Adrenal gland (tissue), 12 donors: ENCODE measurements around the gene ABI3BP. TPM values are rescaled to one million over a fixed set of nuclear protein-coding genes. Genes with fewer than 3 reads are reported as not detected.
"Not testable (repeated sequence)": the region's sequence is repeated elsewhere in the genome, so short reads cannot be mapped to it uniquely, and the experiment has no call there.

Source experiments
- DNase-seq, 7 donors: peaks; one replicate each; pipeline ENCODE4 v3.0.0-alpha.2; 2019 to 2020
- H3K27ac ChIP-seq, 5 donors: fragments of 200-600 bp; sonication (generic) in 4 of 5; 1 replicate in 3 of 5; 2 replicates in 2 of 5; pipeline versions ENCODE4 v1.5.1 to v1.8.0; 2016 to 2020; ENCODE audit warnings: mild to moderate bottlenecking in 1 of 5
- H3K27me3 ChIP-seq: fragments of 200-600 bp; 2 replicates; pipeline ENCODE4 v1.8.0; 2021
- H3K36me3 ChIP-seq, 2 donors: fragments of 200-600 bp; replicated peaks in 1 of 2; 1 replicate in 1 of 2; 2 replicates in 1 of 2; pipeline versions ENCODE4 v1.5.1 to v1.8.0; 2018 to 2022
- H3K4me1 ChIP-seq, 2 donors: fragments of 200-600 bp; replicated peaks in 1 of 2; 1 replicate in 1 of 2; 2 replicates in 1 of 2; pipeline versions ENCODE4 v1.5.1 to v1.8.0; 2018 to 2021
- H3K4me3 ChIP-seq, 4 donors: fragments of 200-600 bp; sonication (generic) in 3 of 4; one replicate each; pipeline ENCODE4 v1.5.1; 2016 to 2018
- H3K9me3 ChIP-seq, 3 donors: fragments of 200-600 bp; sonication (generic) in 1 of 3; replicated peaks in 1 of 3; 1 replicate in 2 of 3; 2 replicates in 1 of 3; pipeline versions ENCODE4 v1.5.1 to v1.8.0; 2016 to 2021
- POLR2A ChIP-seq, 2 donors: fragments of 450-650 bp; IDR thresholded peaks; one replicate each; pipeline ENCODE4 v1.6.1; 2017; ENCODE audit warnings: antibody characterized with exemption in 2 of 2, mild to moderate bottlenecking in 2 of 2, moderate library complexity in 1 of 2
- WGBS, 4 donors: extraction: QIAGEN DNeasy Blood & Tissue Kit in 2 of 4; methylation state at CpG; one replicate each; pipeline versions ENCODE4 v1.1.5 to v1.1.7; 2013 to 2017; 5-methylcytosine and 5-hydroxymethylcytosine counted together
- intact Hi-C, 2 donors: fragments of 100-400 bp; cut with DNase I; formaldehyde crosslinking; loops; one replicate each; pipeline versions ENCODE4 v1.14.1 to v1.15.0; 2022 to 2023
- polyA plus RNA-seq, 3 donors: library from polyadenylated mRNA; stranded (reverse); fragments of 200-250 nt in 2 of 3; fragments of 350-450 nt in 1 of 3; fragmentation: Illumina TruSeq in 1 of 3; extraction: RNeasy Lipid Tissue Mini Kit (QIAGEN cat#74804) in 1 of 3; gene quantifications; one replicate each; pipeline ENCODE4 v1.2.3, GENCODE V29; 2013 to 2014
- total RNA-seq, 9 donors: library from RNA; depleted of rRNA in 4 of 9; stranded (reverse); fragments of >200 nt in 4 of 9; fragments of 120-200 nt in 1 of 9; fragmentation: NEBNext Ultra II Directional in 1 of 9; extraction: Animal tissue kit (Norgen Biotek cat#: 25700) in 1 of 9; gene quantifications; one replicate each; pipeline versions ENCODE4 v1.1.0 to v1.2.4, GENCODE V29; 2013 to 2023
- TF ChIP-seq, protein P1 (sequence below), 6 experiments: fragments of 450-650 bp in 4 of 6; fragments of 200-600 bp in 2 of 6; sonication (generic) in 1 of 6; IDR thresholded peaks; 1 replicate in 5 of 6; 2 replicates in 1 of 6; pipeline versions ENCODE4 v1.5.1 to v1.8.0; 2016 to 2021; ENCODE audit warnings: antibody characterized with exemption in 6 of 6, mild to moderate bottlenecking in 2 of 6, moderate library complexity in 1 of 6
- donor health status: healthy with polysubstance abuse.
- donor health status: Bipolar disorder and iron deficiency.
- donor health status: DM: yes; HTN: yes; CAD: no.
- donor health status: DM: no; HTN: no; CAD: no.
- donor health status: DM: no; HTN: no; CAD: no.
- donor health status: DM: yes; HTN: yes; CAD: no.

ABI3BP gene
- total and polyA plus RNA-seq, 12 donors: 3.4 to 50.3 (median 18.7) TPM

DNA sequence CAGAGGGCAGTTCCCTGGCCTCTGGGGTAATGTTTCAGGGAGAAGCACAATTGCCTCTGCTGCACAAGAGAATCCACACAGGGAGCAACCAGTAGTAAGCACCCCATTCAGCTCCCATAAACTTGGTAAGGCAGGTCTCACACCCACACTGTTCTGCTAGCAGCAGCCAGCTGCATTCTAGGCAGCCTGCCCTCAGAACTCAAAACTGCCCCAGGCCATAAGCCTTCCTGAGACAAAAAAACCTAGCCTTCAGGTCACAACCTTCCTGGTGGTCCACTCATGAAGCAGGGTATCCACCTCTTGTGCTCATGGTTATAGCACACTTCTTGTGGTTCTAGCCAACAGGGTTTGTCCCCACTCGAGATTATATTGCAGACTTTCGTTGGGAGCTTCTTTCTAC, 33.7 kb upstream of the ABI3BP start:
- no peak for TF ChIP-seq POLR2A (IDR thresholded peaks at IDR 0.05)
- TF ChIP-seq, protein P1, sequence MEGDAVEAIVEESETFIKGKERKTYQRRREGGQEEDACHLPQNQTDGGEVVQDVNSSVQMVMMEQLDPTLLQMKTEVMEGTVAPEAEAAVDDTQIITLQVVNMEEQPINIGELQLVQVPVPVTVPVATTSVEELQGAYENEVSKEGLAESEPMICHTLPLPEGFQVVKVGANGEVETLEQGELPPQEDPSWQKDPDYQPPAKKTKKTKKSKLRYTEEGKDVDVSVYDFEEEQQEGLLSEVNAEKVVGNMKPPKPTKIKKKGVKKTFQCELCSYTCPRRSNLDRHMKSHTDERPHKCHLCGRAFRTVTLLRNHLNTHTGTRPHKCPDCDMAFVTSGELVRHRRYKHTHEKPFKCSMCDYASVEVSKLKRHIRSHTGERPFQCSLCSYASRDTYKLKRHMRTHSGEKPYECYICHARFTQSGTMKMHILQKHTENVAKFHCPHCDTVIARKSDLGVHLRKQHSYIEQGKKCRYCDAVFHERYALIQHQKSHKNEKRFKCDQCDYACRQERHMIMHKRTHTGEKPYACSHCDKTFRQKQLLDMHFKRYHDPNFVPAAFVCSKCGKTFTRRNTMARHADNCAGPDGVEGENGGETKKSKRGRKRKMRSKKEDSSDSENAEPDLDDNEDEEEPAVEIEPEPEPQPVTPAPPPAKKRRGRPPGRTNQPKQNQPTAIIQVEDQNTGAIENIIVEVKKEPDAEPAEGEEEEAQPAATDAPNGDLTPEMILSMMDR (IDR thresholded peaks at IDR 0.05): no peak
- intact Hi-C loops: no loop called here
- H3K27ac ChIP-seq: no peak overlapping the region

DNA sequence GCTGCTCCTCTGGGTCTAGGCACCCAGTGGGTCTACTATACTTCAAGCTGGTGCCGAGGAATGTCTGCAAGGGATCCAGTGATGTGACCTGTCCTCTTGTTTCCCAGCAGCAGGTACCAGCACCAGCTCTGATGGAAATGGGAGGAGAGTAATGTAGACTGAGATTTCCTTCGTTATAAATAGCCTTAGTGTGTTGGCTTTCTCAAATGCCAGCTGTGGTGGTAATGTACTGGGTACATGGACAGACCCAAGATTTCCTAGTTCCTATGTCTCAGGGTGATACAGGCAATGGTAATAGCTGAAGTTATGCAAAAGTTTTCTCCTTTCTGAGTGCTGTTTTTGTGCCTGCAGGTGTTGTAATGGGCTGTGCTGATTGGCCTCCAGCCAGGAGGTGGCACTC, 33.0 kb upstream of the ABI3BP start:
- Histone ChIP-seq H3K4me1 (no peaks in the 10 kb centered on the region), H3K27ac (no peak overlapping the region), H3K27me3 (no peaks in the 10 kb centered on the region), H3K36me3 (no peaks in the 10 kb centered on the region), H3K9me3 (no peaks in the 10 kb centered on the region), H3K4me3 (no peak overlapping the region)
- intact Hi-C loops: no loop called here
- no peak for DNase-seq
- WGBS, 4 donors: 64 to 85% (median 72%) methylated on average over 2 of the region's 2 CpGs
- TF ChIP-seq, protein P1 (IDR thresholded peaks at IDR 0.05): no peak
- no peak for TF ChIP-seq POLR2A (IDR thresholded peaks at IDR 0.05)

More for the DNA sequence above, 33.7 kb upstream of the ABI3BP start:
- DNase-seq: no peak
- WGBS, 4 donors: 59 to 73% (median 66%) methylated on average over 2 of the region's 2 CpGs
- Histone ChIP-seq H3K27me3 (no peaks in the 10 kb centered on the region), H3K4me3 (no peak overlapping the region), H3K9me3 (peaks cover 0 to 2% (median 0%) of the 10 kb centered on the region in 3 donors), H3K4me1 (no peaks in the 10 kb centered on the region), H3K36me3 (no peaks in the 10 kb centered on the region)

DNA sequence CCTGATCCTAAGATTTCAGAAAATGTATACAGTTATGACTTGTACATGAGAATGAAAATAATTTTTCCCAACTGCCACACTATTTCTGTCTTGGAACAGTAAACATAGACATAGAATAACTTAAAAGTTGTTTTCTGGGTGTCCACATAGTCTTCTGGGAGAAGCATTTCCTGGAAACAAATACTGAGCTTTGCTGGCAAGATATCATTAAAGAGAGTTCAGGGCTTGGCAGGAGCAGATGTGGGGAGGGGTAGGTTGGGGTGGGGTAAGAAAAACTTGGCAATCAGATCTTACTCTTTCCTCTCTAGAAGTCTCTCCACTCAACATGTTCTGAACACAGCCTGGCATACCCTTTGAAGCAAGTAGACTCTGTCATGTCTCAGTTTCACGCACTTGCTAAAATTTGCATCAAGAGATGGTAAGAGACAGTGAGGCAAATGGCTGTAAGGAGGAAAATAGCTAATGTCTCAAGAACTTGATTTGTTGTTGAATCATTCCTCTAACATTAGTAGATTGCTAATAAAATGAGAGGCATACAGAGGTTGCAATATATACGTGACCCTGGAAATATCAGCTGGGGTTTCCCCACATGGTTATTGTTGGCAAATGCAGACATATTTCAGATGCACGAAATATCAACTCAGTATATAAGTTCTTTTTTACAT, 27.3 kb upstream of the ABI3BP start:
- no peak overlapping the region for H3K4me3 ChIP-seq
- no peak for DNase-seq
- peaks cover 0 to 4% of the 10 kb centered on the region in 2 donors for H3K4me1 ChIP-seq
- 74 to 81% (median 79%) methylated on average over 3 of the region's 3 CpGs for WGBS, 4 donors
- no peaks in the 10 kb centered on the region for H3K27me3 ChIP-seq
- intact Hi-C loops: no loop called here
- no peaks in the 10 kb centered on the region for H3K36me3 ChIP-seq
- TF ChIP-seq, protein P1 (IDR thresholded peaks at IDR 0.05): no peak
- TF ChIP-seq POLR2A (IDR thresholded peaks at IDR 0.05): no peak
- no peaks in the 10 kb centered on the region for H3K9me3 ChIP-seq
- no peak overlapping the region for H3K27ac ChIP-seq

DNA sequence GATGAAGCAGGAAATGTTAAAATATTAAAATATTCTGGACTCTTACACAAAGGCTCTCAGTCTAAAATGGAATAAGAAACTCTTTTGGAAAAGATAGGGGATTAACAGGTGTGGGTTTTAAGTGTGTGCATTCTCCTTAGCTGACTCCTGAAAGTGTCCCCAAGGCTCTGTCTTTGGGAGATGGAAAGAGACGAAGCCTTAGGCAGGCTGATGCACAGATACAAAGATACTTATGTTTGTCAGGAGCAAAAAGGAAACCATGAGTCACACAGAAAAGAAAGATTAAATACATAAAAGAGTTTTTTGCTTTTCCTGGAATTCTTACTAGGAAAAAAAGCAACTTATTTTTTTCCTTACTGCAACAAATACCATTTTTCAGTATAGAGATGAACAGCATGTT, 23.8 kb upstream of the ABI3BP start:
- H3K4me3 ChIP-seq: no peak overlapping the region
- no peaks in the 10 kb centered on the region for H3K27me3 ChIP-seq
- peaks cover 0 to 4% of the 10 kb centered on the region in 2 donors for H3K4me1 ChIP-seq
- no peak overlapping the region for H3K27ac ChIP-seq
- DNase-seq: peak in 1 of 7 donors; percentile 18
- peaks cover 0 to 4% (median 0%) of the 10 kb centered on the region in 3 donors for H3K9me3 ChIP-seq
- intact Hi-C loops: no loop called here
- WGBS, 4 donors: 21 to 40% (median 36%) methylated on average over 1 of the region's 1 CpG
- H3K36me3 ChIP-seq: no peaks in the 10 kb centered on the region
- TF ChIP-seq POLR2A (IDR thresholded peaks at IDR 0.05): no peak
- TF ChIP-seq, protein P1 (IDR thresholded peaks at IDR 0.05): no peak

DNA sequence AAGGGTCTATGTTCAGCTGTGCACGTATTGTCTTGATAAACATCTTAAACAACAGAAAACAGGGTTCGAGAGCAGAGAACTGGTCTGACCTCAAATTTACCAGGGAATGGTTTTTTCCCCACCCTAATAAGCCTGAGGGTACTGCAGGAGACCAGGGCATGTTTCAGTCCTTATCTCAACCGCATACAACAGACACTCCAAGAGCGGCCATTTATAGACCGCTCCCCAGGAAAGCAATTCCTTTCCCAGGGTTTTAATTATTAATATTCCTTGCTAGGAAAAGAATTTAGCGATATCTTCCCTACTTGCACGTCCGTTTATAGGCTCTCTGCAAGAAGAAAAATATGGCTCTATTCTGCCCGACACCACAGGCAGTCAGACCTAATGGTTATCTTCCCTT, 19.1 kb upstream of the ABI3BP start:
- H3K27ac ChIP-seq, intact Hi-C loops, H3K4me1 ChIP-seq, H3K36me3 ChIP-seq, DNase-seq, H3K27me3 ChIP-seq, H3K4me3 ChIP-seq, H3K9me3 ChIP-seq: not testable (repeated sequence)
- WGBS, 4 donors: 86 to 91% (median 89%) methylated on average over 9 of the region's 9 CpGs
